ENCODE results near the gene SDSL.

DNA sequence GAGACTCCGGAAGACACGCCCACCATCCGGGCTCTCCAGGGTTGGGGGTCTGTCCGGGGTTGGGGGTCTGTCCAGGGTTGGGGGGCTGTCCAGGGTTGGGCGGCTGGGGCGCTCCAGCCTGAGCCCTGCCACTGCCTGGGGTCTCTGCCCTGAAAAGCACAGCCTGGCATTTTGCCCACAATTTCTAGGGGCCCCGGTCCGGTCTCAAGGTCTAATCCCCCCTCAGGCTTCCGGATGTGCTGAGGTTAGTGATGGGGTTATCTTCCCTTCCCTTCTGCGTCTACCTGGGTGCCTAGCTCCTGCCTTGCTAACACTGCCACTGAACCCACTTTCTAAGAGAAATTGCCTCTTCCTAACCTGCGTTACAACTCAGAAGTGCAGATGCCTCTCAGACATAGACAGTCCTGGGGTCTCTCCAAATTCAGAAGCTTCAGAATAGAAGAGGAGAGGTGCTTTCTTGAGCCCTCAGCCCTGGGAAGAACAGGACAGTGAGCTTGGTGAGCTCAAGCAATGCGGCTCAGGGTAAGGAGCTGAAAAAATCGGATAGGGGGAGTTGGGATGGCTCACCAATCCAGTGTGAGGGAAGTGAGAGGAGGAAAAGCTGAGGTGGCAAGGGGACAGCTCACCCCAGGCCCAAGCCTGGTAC is 43.8 kb downstream of the SDSL start:
- no peak for TF ChIP-seq CTCF (conservative IDR thresholded peaks at IDR 0.05; ENCODE audit: low read depth in 2 of 2)
- TF ChIP-seq EZH2 (IDR thresholded peaks at IDR 0.05; ENCODE audit: low read depth, unreplicated experiment), result peak; percentile 96
- TF ChIP-seq ETS1 (IDR thresholded peaks at IDR 0.05), result no peak
- TF ChIP-seq POLR2AphosphoS5 (IDR thresholded peaks at IDR 0.05; ENCODE audit: low read depth), result no peak
- TF ChIP-seq, protein P1, sequence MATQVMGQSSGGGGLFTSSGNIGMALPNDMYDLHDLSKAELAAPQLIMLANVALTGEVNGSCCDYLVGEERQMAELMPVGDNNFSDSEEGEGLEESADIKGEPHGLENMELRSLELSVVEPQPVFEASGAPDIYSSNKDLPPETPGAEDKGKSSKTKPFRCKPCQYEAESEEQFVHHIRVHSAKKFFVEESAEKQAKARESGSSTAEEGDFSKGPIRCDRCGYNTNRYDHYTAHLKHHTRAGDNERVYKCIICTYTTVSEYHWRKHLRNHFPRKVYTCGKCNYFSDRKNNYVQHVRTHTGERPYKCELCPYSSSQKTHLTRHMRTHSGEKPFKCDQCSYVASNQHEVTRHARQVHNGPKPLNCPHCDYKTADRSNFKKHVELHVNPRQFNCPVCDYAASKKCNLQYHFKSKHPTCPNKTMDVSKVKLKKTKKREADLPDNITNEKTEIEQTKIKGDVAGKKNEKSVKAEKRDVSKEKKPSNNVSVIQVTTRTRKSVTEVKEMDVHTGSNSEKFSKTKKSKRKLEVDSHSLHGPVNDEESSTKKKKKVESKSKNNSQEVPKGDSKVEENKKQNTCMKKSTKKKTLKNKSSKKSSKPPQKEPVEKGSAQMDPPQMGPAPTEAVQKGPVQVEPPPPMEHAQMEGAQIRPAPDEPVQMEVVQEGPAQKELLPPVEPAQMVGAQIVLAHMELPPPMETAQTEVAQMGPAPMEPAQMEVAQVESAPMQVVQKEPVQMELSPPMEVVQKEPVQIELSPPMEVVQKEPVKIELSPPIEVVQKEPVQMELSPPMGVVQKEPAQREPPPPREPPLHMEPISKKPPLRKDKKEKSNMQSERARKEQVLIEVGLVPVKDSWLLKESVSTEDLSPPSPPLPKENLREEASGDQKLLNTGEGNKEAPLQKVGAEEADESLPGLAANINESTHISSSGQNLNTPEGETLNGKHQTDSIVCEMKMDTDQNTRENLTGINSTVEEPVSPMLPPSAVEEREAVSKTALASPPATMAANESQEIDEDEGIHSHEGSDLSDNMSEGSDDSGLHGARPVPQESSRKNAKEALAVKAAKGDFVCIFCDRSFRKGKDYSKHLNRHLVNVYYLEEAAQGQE (IDR thresholded peaks at IDR 0.05; ENCODE audit: unreplicated experiment), result no peak
- no peak for TF ChIP-seq ZNF331 (CRISPR knock-in tag; IDR thresholded peaks at IDR 0.05; ENCODE audit: low read depth)
- TF ChIP-seq EZH2phosphoT487 (IDR thresholded peaks at IDR 0.05; ENCODE audit: unreplicated experiment), result peak; percentile 28
- TF ChIP-seq ZNF114 (CRISPR knock-in tag; IDR thresholded peaks at IDR 0.05), result no peak
- no peak for TF ChIP-seq JUNB (IDR thresholded peaks at IDR 0.05; ENCODE audit: unreplicated experiment)
- no peak for TF ChIP-seq CREB1 (CRISPR knock-in tag; IDR thresholded peaks at IDR 0.05; ENCODE audit: low read depth)
- no peak for TF ChIP-seq NANOG (IDR thresholded peaks at IDR 0.05; ENCODE audit: borderline replicate concordance)
- TF ChIP-seq STAT1 (IDR thresholded peaks at IDR 0.05; ENCODE audit: unreplicated experiment), result no peak

Data from GM23338 (cell line).